Tibial nerve (tissue), 3 donors: Measurements from ENCODE around the gene RXRB.
A peak's percentile ranks its signal among the peaks of the same experiment; 100 is the strongest.

Experiments
- CTCF ChIP-seq, 5 experiments: fragments of 200-600 bp in 3 of 5; fragments of 450-650 bp in 2 of 5; sonication (generic) in 3 of 5; IDR thresholded peaks; one replicate each; pipeline ENCODE4 v1.5.1; 2016 to 2019; ENCODE audit warnings: antibody characterized with exemption in 5 of 5, mild to moderate bottlenecking in 3 of 5, moderate library complexity in 2 of 5
- POLR2A ChIP-seq, 2 donors: fragments of 450-650 bp; IDR thresholded peaks; one replicate each; pipeline ENCODE4 v1.6.1; 2017; ENCODE audit warnings: antibody characterized with exemption in 2 of 2, mild to moderate bottlenecking in 2 of 2, moderate library complexity in 2 of 2

DNA sequence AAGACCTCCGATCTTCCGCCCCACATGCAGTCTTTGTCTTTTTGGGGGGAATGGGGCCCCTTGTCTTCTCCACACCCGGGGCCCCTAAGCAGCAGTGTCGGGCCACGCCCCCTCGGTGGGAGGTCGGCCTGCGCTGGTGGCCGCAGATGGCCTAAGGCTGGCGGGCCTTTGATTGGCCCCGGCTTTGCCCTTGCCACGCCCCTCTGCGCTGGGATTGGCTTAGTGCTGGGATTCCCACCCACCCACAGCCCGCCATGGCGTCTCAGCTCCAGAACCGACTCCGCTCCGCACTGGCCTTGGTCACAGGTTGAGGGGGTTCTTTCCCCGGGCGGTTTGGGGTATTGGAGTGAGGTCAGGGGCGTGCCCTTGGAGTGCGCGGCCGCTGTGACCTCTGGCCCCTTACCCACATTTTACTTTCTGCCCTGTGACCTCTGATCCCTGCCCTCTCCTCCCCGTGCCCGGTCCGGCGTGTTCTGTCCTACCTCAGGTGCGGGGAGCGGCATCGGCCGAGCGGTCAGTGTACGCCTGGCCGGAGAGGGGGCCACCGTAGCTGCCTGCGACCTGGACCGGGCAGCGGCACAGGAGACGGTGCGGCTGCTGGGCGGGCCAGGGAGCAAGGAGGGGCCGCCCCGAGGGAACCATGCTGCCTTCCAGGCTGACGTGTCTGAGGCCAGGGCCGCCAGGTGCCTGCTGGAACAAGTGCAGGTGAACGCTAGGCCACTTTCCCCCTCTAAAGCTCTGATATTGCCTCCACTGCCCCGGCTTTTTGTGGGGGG lies 4.1 kb upstream of the RXRB start, which contains the start of gene HSD17B8:
- peak; percentile 40 to 63 for TF ChIP-seq POLR2A (IDR thresholded peaks at IDR 0.05)
- no peak for TF ChIP-seq CTCF (IDR thresholded peaks at IDR 0.05)
